CD14-positive monocyte (primary cell): ENCODE results near the gene RNASE7. TPM values are rescaled to one million over a fixed set of nuclear protein-coding genes. Genes with fewer than 3 reads are reported as not detected.

Experiments used
- DNase-seq, 3 donors: peaks; one replicate each; pipeline ENCODE4 v3.0.0-alpha.2; 2011 to 2022
- H2AFZ ChIP-seq: 2 replicates; pipeline ENCODE4 v1.6.0; 2012; ENCODE audit warnings: mild to moderate bottlenecking, low read depth, low read length, inconsistent platforms; ENCODE audit not compliant: insufficient read depth, poor library complexity, severe bottlenecking
- H3K27ac ChIP-seq, 2 donors: 1 replicate in 1 of 2; 2 replicates in 1 of 2; pipeline ENCODE4 v1.5.1; 2012 to 2013; ENCODE audit warnings: low read length in 2 of 2, control low read depth in 1 of 2, inconsistent platforms in 1 of 2, low read depth in 1 of 2, mild to moderate bottlenecking in 1 of 2
- H3K27me3 ChIP-seq, 2 donors: one replicate each; pipeline versions ENCODE4 v1.6.0 to v1.6.1; 2011 to 2013; ENCODE audit warnings: low read length in 2 of 2; ENCODE audit not compliant: control insufficient read depth in 2 of 2, insufficient read depth in 2 of 2
- H3K36me3 ChIP-seq, 2 donors: replicated peaks in 1 of 2; 1 replicate in 1 of 2; 2 replicates in 1 of 2; pipeline versions ENCODE4 v1.5.1 to v1.6.1; 2012 to 2013; ENCODE audit warnings: low read length in 2 of 2, control low read depth in 1 of 2, inconsistent platforms in 1 of 2, mild to moderate bottlenecking in 1 of 2; ENCODE audit not compliant: insufficient read depth in 2 of 2, control insufficient read depth in 1 of 2
- H3K4me1 ChIP-seq, 2 donors: 1 replicate in 1 of 2; 2 replicates in 1 of 2; pipeline versions ENCODE4 v1.5.1 to v1.6.1; 2012 to 2013; ENCODE audit warnings: low read length in 2 of 2, control low read depth in 1 of 2, inconsistent platforms in 1 of 2, mild to moderate bottlenecking in 1 of 2, moderate library complexity in 1 of 2; ENCODE audit not compliant: insufficient read depth in 2 of 2, control insufficient read depth in 1 of 2
- H3K4me2 ChIP-seq: replicated peaks from 2 replicates; pipeline ENCODE3; 2012; ENCODE audit warnings: low read length, moderate library complexity, mild to moderate bottlenecking; ENCODE audit not compliant: poor library complexity, severe bottlenecking; ENCODE audit errors: extremely low read depth
- H3K4me3 ChIP-seq, 3 experiments: fragments of 200-600 bp in 1 of 3; sonication (generic) in 1 of 3; replicated peaks in 1 of 3; 1 replicate in 2 of 3; 2 replicates in 1 of 3; pipeline ENCODE4 v1.5.1; 2011 to 2013; ENCODE audit warnings: low read length in 3 of 3, mild to moderate bottlenecking in 3 of 3, control low read depth in 2 of 3, low read depth in 2 of 3, inconsistent platforms in 1 of 3, moderate library complexity in 1 of 3
- H3K79me2 ChIP-seq: 2 replicates; pipeline ENCODE4 v1.6.0; 2012; ENCODE audit warnings: mild to moderate bottlenecking, control low read depth, inconsistent platforms, low read length, moderate library complexity; ENCODE audit not compliant: insufficient read depth
- H3K9ac ChIP-seq: 2 replicates; pipeline ENCODE4 v1.6.0; 2017; ENCODE audit warnings: low read length, mild to moderate bottlenecking; ENCODE audit not compliant: insufficient read depth, poor library complexity, severe bottlenecking
- H3K9me3 ChIP-seq, 2 donors: replicated peaks in 1 of 2; 1 replicate in 1 of 2; 2 replicates in 1 of 2; pipeline versions ENCODE4 v1.5.1 to v1.6.1; 2012 to 2013; ENCODE audit warnings: low read length in 2 of 2, control low read depth in 1 of 2; ENCODE audit not compliant: control insufficient read depth in 1 of 2, insufficient read depth in 1 of 2
- H4K20me1 ChIP-seq: 2 replicates; pipeline ENCODE4 v1.6.0; 2012; ENCODE audit warnings: mild to moderate bottlenecking, low read length, control low read depth, moderate library complexity; ENCODE audit not compliant: insufficient read depth
- H3K27ac Mint-ChIP-seq, 7 donors: one replicate each; pipeline ENCODE4 v1.8.0; 2020; ENCODE audit warnings: mild to moderate bottlenecking in 7 of 7, mixed read lengths in 7 of 7, moderate library complexity in 6 of 7, inconsistent platforms in 2 of 7
- H3K27me3 Mint-ChIP-seq, 3 donors: one replicate each; pipeline ENCODE4 v1.8.0; 2021 to 2022; ENCODE audit warnings: low read depth in 3 of 3, mild to moderate bottlenecking in 3 of 3, mixed read lengths in 3 of 3, moderate library complexity in 3 of 3, inconsistent platforms in 1 of 3
- H3K36me3 Mint-ChIP-seq, 2 donors: one replicate each; pipeline ENCODE4 v1.8.0; 2020; ENCODE audit warnings: mixed read lengths in 2 of 2, inconsistent platforms in 1 of 2, mild to moderate bottlenecking in 1 of 2
- H3K4me1 Mint-ChIP-seq: one replicate; pipeline ENCODE4 v1.8.0; 2020; ENCODE audit warnings: mild to moderate bottlenecking, mixed read lengths
- H3K4me3 Mint-ChIP-seq, 2 donors: one replicate each; pipeline ENCODE4 v1.8.0; 2020; ENCODE audit warnings: mild to moderate bottlenecking in 2 of 2, mixed read lengths in 2 of 2, moderate library complexity in 1 of 2
- H3K9me3 Mint-ChIP-seq, 7 donors: one replicate each; pipeline ENCODE4 v1.8.0; 2020 to 2022; ENCODE audit warnings: mixed read lengths in 7 of 7, mild to moderate bottlenecking in 6 of 7, moderate library complexity in 6 of 7, inconsistent platforms in 2 of 7
- WGBS: methylation state at CpG from one replicate; pipeline ENCODE4 v1.1.5; 2013; ENCODE audit warnings: missing lambda C conversion rate; ENCODE audit not compliant: insufficient coverage; 5-methylcytosine and 5-hydroxymethylcytosine counted together
- intact Hi-C, 2 donors: fragments of 100-400 bp; cut with micrococcal nuclease; formaldehyde crosslinking; loops; one replicate each; pipeline versions ENCODE4 v1.15.0 to v1.15.1; 2023
- polyA plus RNA-seq, 3 donors: library from polyadenylated mRNA; depleted of rRNA in 1 of 3; unstranded in 2 of 3; stranded (reverse) in 1 of 3; fragments of 300-500 nt in 2 of 3; fragments of >200 nt in 1 of 3; fragmentation: Illumina TruSeq in 2 of 3; gene quantifications; 1 replicate in 2 of 3; 2 replicates in 1 of 3; pipeline ENCODE4 v1.2.3, GENCODE V29; 2012 to 2021
- TF ChIP-seq, protein P1 (sequence below): fragments of 200-600 bp; IDR thresholded peaks from one replicate; pipeline ENCODE4 v1.8.0; 2022; ENCODE audit warnings: antibody characterized with exemption, mild to moderate bottlenecking

RNASE7 gene
- polyA plus RNA-seq, 3 donors: not detected

DNA sequence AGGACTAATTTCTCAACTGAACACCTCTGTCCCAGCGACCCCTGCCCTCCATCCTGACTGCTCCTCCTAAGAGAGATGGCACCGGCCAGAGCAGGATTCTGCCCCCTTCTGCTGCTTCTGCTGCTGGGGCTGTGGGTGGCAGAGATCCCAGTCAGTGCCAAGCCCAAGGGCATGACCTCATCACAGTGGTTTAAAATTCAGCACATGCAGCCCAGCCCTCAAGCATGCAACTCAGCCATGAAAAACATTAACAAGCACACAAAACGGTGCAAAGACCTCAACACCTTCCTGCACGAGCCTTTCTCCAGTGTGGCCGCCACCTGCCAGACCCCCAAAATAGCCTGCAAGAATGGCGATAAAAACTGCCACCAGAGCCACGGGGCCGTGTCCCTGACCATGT is 756 bp downstream of the RNASE7 start:
- Histone ChIP-seq H3K4me2 (no peak overlapping the region), H3K79me2 (no peaks in the 10 kb centered on the region), H4K20me1 (no peaks in the 10 kb centered on the region), H3K27me3 (peaks cover 2 to 38% of the 10 kb centered on the region in 2 donors), H3K36me3 (no peaks in the 10 kb centered on the region), H3K9ac (no peak overlapping the region), H3K4me1 (no peaks in the 10 kb centered on the region), H3K27ac (no peak overlapping the region), H3K9me3 (no peaks in the 10 kb centered on the region), H2AFZ (no peak overlapping the region), H3K4me3 (no peak overlapping the region)
- Mint-ChIP-seq H3K27me3 (peaks cover 6 to 14% (median 13%) of the 10 kb centered on the region in 3 donors), H3K4me1 (peaks cover 7% of the 10 kb centered on the region), H3K9me3 (no peaks in the 10 kb centered on the region), H3K36me3 (no peaks in the 10 kb centered on the region), H3K27ac (no peak overlapping the region), H3K4me3 (no peak overlapping the region)
- WGBS: 35% methylated on average over 7 of the region's 8 CpGs
- intact Hi-C loops: no loop called here
- no peak for DNase-seq
- TF ChIP-seq, protein P1, sequence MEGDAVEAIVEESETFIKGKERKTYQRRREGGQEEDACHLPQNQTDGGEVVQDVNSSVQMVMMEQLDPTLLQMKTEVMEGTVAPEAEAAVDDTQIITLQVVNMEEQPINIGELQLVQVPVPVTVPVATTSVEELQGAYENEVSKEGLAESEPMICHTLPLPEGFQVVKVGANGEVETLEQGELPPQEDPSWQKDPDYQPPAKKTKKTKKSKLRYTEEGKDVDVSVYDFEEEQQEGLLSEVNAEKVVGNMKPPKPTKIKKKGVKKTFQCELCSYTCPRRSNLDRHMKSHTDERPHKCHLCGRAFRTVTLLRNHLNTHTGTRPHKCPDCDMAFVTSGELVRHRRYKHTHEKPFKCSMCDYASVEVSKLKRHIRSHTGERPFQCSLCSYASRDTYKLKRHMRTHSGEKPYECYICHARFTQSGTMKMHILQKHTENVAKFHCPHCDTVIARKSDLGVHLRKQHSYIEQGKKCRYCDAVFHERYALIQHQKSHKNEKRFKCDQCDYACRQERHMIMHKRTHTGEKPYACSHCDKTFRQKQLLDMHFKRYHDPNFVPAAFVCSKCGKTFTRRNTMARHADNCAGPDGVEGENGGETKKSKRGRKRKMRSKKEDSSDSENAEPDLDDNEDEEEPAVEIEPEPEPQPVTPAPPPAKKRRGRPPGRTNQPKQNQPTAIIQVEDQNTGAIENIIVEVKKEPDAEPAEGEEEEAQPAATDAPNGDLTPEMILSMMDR: no peak

- Mint-ChIP-seq H3K9me3 (no peaks in the 10 kb centered on the region), H3K27me3 (peaks cover 4 to 13% (median 11%) of the 10 kb centered on the region in 3 donors), H3K4me1 (peaks cover 7% of the 10 kb centered on the region), H3K36me3 (no peaks in the 10 kb centered on the region), H3K27ac (peak overlapping the region in 1 of 7 donors; percentile 21), H3K4me3 (no peak overlapping the region)
- no peak overlapping the region for H3K4me2 ChIP-seq
- no peaks in the 10 kb centered on the region for H4K20me1 ChIP-seq
- H3K79me2 ChIP-seq: no peaks in the 10 kb centered on the region
- no peaks in the 10 kb centered on the region for H3K36me3 ChIP-seq
- TF ChIP-seq, protein P1: no peak
- intact Hi-C loops: no loop called here
- H3K9ac ChIP-seq: no peak overlapping the region
- no peak for DNase-seq
- no peak overlapping the region for H3K27ac ChIP-seq
- no peak overlapping the region for H3K4me3 ChIP-seq
- WGBS: no CpG with 5 or more reads among the region's 2 CpGs
- H3K9me3 ChIP-seq: no peaks in the 10 kb centered on the region
- peaks cover 2 to 42% of the 10 kb centered on the region in 2 donors for H3K27me3 ChIP-seq
- no peak overlapping the region for H2AFZ ChIP-seq
- no peaks in the 10 kb centered on the region for H3K4me1 ChIP-seq
Measured at GRCh38 chr14:21043387-21043973, 1.3 kb downstream of the RNASE7 start.
